ENCODE measurements around the gene CFAP92.

GRCh38 chr3:128995737-128996136 lies 1.9 kb upstream of the CFAP92 start:
- TF ChIP-seq CTCF (IDR thresholded peaks at IDR 0.05): no peak
- TF ChIP-seq EZH2 (IDR thresholded peaks at IDR 0.05; ENCODE audit: borderline replicate concordance, insufficient read depth, low read depth, low read length, poor library complexity, severe bottlenecking): no peak

Measured in B cell (primary cell).